MM.1S (cell line): ENCODE data around the gene LY6G6C.

Experiments
- DNase-seq: peaks from one replicate; pipeline ENCODE4 v3.0.0-alpha.2; 2015
- H2AFZ ChIP-seq: fragments of 300-600 bp; sonication (generic); 2 replicates; pipeline ENCODE4 v1.6.0; 2016; ENCODE audit warnings: antibody characterized with exemption, low read length
- H3F3A ChIP-seq: fragments of 300-600 bp; sonication (generic); 2 replicates; pipeline ENCODE4 v1.6.1; 2016; ENCODE audit warnings: mild to moderate bottlenecking, antibody characterized with exemption, low read length, moderate library complexity, mixed read lengths; ENCODE audit not compliant: insufficient read depth
- H3K27ac ChIP-seq: fragments of 300-600 bp; sonication (generic); 2 replicates; pipeline ENCODE4 v1.5.1; 2016; ENCODE audit warnings: mild to moderate bottlenecking, low read length
- H3K27me3 ChIP-seq: fragments of 300-600 bp; sonication (generic); replicated peaks from 2 replicates; pipeline ENCODE4 v1.6.0; 2016; ENCODE audit warnings: low read length; ENCODE audit not compliant: insufficient read depth
- H3K36me3 ChIP-seq: fragments of 300-600 bp; sonication (generic); replicated peaks from 2 replicates; pipeline ENCODE4 v1.6.1; 2016; ENCODE audit warnings: mild to moderate bottlenecking, low read length, mixed read lengths; ENCODE audit not compliant: insufficient read depth
- H3K4me1 ChIP-seq: fragments of 300-600 bp; sonication (generic); 2 replicates; pipeline ENCODE4 v1.6.1; 2016; ENCODE audit warnings: low read length, mixed read lengths
- H3K4me2 ChIP-seq: fragments of 300-600 bp; sonication (generic); 2 replicates; pipeline ENCODE4 v1.6.0; 2016; ENCODE audit warnings: low read depth, low read length
- H3K4me3 ChIP-seq: fragments of 300-600 bp; sonication (generic); 2 replicates; pipeline ENCODE4 v1.5.1; 2016; ENCODE audit warnings: low read length, mixed read lengths
- H3K79me2 ChIP-seq: fragments of 300-600 bp; sonication (generic); 2 replicates; pipeline ENCODE4 v1.6.1; 2016; ENCODE audit warnings: mixed run types, low read length, mixed read lengths
- H3K9ac ChIP-seq: fragments of 300-600 bp; sonication (generic); 2 replicates; pipeline ENCODE4 v1.6.1; 2016; ENCODE audit warnings: low read length, mixed read lengths
- H3K9me2 ChIP-seq: fragments of 300-600 bp; sonication (generic); replicated peaks from 2 replicates; pipeline ENCODE4 v1.6.1; 2016; ENCODE audit warnings: mild to moderate bottlenecking, low read length, mixed read lengths; ENCODE audit not compliant: insufficient read depth
- H3K9me3 ChIP-seq: fragments of 300-600 bp; sonication (generic); replicated peaks from 2 replicates; pipeline ENCODE4 v1.6.1; 2016; ENCODE audit warnings: mild to moderate bottlenecking, low read length, mixed read lengths; ENCODE audit not compliant: insufficient read depth
- H4K20me1 ChIP-seq: fragments of 300-600 bp; sonication (generic); 2 replicates; pipeline ENCODE4 v1.6.1; 2016; ENCODE audit warnings: mild to moderate bottlenecking, low read length, moderate library complexity, mixed read lengths; ENCODE audit not compliant: insufficient read depth
- CTCF ChIP-seq: fragments of 300-600 bp; sonication (generic); IDR thresholded peaks from 2 replicates; pipeline ENCODE4 v1.5.1; 2016; ENCODE audit warnings: antibody characterized with exemption, low read length, mixed read lengths
- EZH2 ChIP-seq: fragments of 300-600 bp; sonication (generic); optimal IDR thresholded peaks from 2 replicates; pipeline ENCODE3; 2017; ENCODE audit warnings: low read depth, mild to moderate bottlenecking, antibody characterized with exemption, low read length, mixed read lengths
- EZH2phosphoT487 ChIP-seq: fragments of 300-600 bp; sonication (generic); IDR thresholded peaks from 2 replicates; pipeline ENCODE4 v1.6.1; 2018; ENCODE audit warnings: antibody characterized with exemption, low read length

LY6G6C gene

GRCh38 chr6:31690231-31691077 lies 31.1 kb downstream of the LY6G6C start:
- Histone ChIP-seq H3K9me2 (no peaks in the 10 kb centered on the region), H3K27ac (no peak overlapping the region), H3K36me3 (no peaks in the 10 kb centered on the region), H3K4me1 (no peaks in the 10 kb centered on the region), H2AFZ (no peak overlapping the region), H3F3A (no peaks in the 10 kb centered on the region), H3K27me3 (no peaks in the 10 kb centered on the region), H4K20me1 (no peaks in the 10 kb centered on the region), H3K79me2 (no peaks in the 10 kb centered on the region), H3K9me3 (no peaks in the 10 kb centered on the region), H3K4me3 (no peak overlapping the region), H3K9ac (no peak overlapping the region), H3K4me2 (no peak overlapping the region)
- TF ChIP-seq EZH2phosphoT487 (no peak), EZH2 (no peak), CTCF (no peak)
- DNase-seq, result no peak

GRCh38 chr6:31689249-31690110 lies 32.1 kb downstream of the LY6G6C start:
- DNase-seq, result no peak
- Histone ChIP-seq H3K4me1 (no peaks in the 10 kb centered on the region), H3K9ac (no peak overlapping the region), H3K9me3 (no peaks in the 10 kb centered on the region), H4K20me1 (no peaks in the 10 kb centered on the region), H3K9me2 (no peaks in the 10 kb centered on the region), H3K27me3 (no peaks in the 10 kb centered on the region), H3K4me3 (no peak overlapping the region), H3K27ac (no peak overlapping the region), H2AFZ (no peak overlapping the region), H3K36me3 (no peaks in the 10 kb centered on the region), H3F3A (no peaks in the 10 kb centered on the region), H3K4me2 (no peak overlapping the region), H3K79me2 (no peaks in the 10 kb centered on the region)
- TF ChIP-seq CTCF (peak; percentile 52), EZH2 (no peak)

GRCh38 chr6:31687860-31688693 lies 33.5 kb downstream of the LY6G6C start:
- H3F3A ChIP-seq, result no peaks in the 10 kb centered on the region
- no peak for TF ChIP-seq EZH2
- TF ChIP-seq CTCF, result no peak
- TF ChIP-seq EZH2phosphoT487, result no peak
- no peak overlapping the region for H3K4me2 ChIP-seq
- no peak overlapping the region for H2AFZ ChIP-seq
- no peaks in the 10 kb centered on the region for H3K79me2 ChIP-seq
- no peaks in the 10 kb centered on the region for H3K9me3 ChIP-seq
- no peaks in the 10 kb centered on the region for H3K36me3 ChIP-seq
- H3K27me3 ChIP-seq, result no peaks in the 10 kb centered on the region
- H4K20me1 ChIP-seq, result no peaks in the 10 kb centered on the region
- H3K9me2 ChIP-seq, result no peaks in the 10 kb centered on the region
- H3K4me3 ChIP-seq, result no peak overlapping the region
- DNase-seq, result no peak
- no peak overlapping the region for H3K27ac ChIP-seq
- no peak overlapping the region for H3K9ac ChIP-seq
- no peaks in the 10 kb centered on the region for H3K4me1 ChIP-seq
